H1 (cell line): ENCODE results near the gene MYO5B. TPM values are rescaled to one million over a fixed set of nuclear protein-coding genes. Genes with fewer than 3 reads are reported as not detected.

ENCODE experiments used
- CTCF ChIA-PET: fragments of 300-600 bp; sonication (Branson Sonifier 250); formaldehyde crosslinking; loops from one replicate; lab custom pipeline; 2021; ENCODE audit not compliant: partially characterized antibody; lab: Charles Lee
- POLR2A ChIA-PET: fragments of 300-600 bp; sonication (Branson Sonifier 250); formaldehyde crosslinking; loops from one replicate; lab custom pipeline; 2021; ENCODE audit warnings: inconsistent platforms; ENCODE audit not compliant: partially characterized antibody; lab: Charles Lee
- DNase-seq, 2 experiments: peaks; one replicate each; pipeline versions ENCODE4 v3.0.0 to v3.0.0-alpha.2; 2010 to 2022; ENCODE audit warnings: low spot score in 2 of 2, low read depth in 1 of 2, mixed read lengths in 1 of 2
- FAIRE-seq: peaks from 2 replicates; lab custom pipeline; 2011; peaks lifted over from hg19 to GRCh38; lab: Jason Lieb, UNC
- H2AFZ ChIP-seq: 2 replicates; pipeline ENCODE4 v1.8.1; 2012; ENCODE audit warnings: low read length, inconsistent platforms
- H2AK5ac ChIP-seq: 2 replicates; pipeline ENCODE4 v1.6.1; 2013; ENCODE audit warnings: low read depth, low read length
- H2BK120ac ChIP-seq: replicated peaks from 2 replicates; pipeline ENCODE3; 2013; ENCODE audit warnings: low read depth, low read length, inconsistent platforms
- H2BK12ac ChIP-seq: 2 replicates; pipeline ENCODE4 v1.6.1; 2013; ENCODE audit warnings: low read depth, low read length
- H2BK15ac ChIP-seq: 2 replicates; pipeline ENCODE4 v1.6.1; 2013; ENCODE audit warnings: low read length
- H2BK20ac ChIP-seq: 2 replicates; pipeline ENCODE4 v1.6.1; 2013; ENCODE audit warnings: low read length
- H2BK5ac ChIP-seq: 2 replicates; pipeline ENCODE4 v1.6.1; 2013; ENCODE audit warnings: low read depth, low read length
- H3K14ac ChIP-seq: 2 replicates; pipeline ENCODE4 v1.6.1; 2013; ENCODE audit warnings: inconsistent platforms; ENCODE audit not compliant: insufficient read length
- H3K18ac ChIP-seq: 2 replicates; pipeline ENCODE4 v1.6.1; 2013; ENCODE audit warnings: low read length; ENCODE audit errors: extremely low read depth
- H3K23ac ChIP-seq: 2 replicates; pipeline ENCODE4 v1.6.1; 2013; ENCODE audit warnings: inconsistent platforms; ENCODE audit not compliant: insufficient read length
- H3K23me2 ChIP-seq: 2 replicates; pipeline ENCODE4 v1.6.1; 2013; ENCODE audit warnings: low read depth, low read length
- H3K27ac ChIP-seq: 2 replicates; pipeline ENCODE4 v1.6.1; 2011; ENCODE audit warnings: low read depth, low read length, inconsistent platforms
- H3K27me3 ChIP-seq, 4 experiments: replicated peaks in 1 of 4; 1 replicate in 1 of 4; 2 replicates in 3 of 4; pipeline versions ENCODE4 v1.6.1 to v1.8.1; 2011 to 2013; ENCODE audit warnings: low read length in 3 of 4, mild to moderate bottlenecking in 3 of 4, inconsistent platforms in 2 of 4, mixed read lengths in 2 of 4, moderate library complexity in 1 of 4; ENCODE audit not compliant: control insufficient read depth in 3 of 4, insufficient read depth in 3 of 4; ENCODE audit errors: extremely low read depth in 1 of 4
- H3K36me3 ChIP-seq, 4 experiments: 2 replicates each; pipeline versions ENCODE4 v1.6.1 to v1.8.1; 2011 to 2013; ENCODE audit warnings: mild to moderate bottlenecking in 4 of 4, low read length in 3 of 4, moderate library complexity in 2 of 4, control low read depth in 1 of 4, inconsistent platforms in 1 of 4; ENCODE audit not compliant: insufficient read depth in 4 of 4, control insufficient read depth in 2 of 4
- H3K4ac ChIP-seq: replicated peaks from 2 replicates; pipeline ENCODE3; 2013; ENCODE audit warnings: low read length, low read depth, mixed read lengths, inconsistent platforms; ENCODE audit not compliant: insufficient read length
- H3K4me1 ChIP-seq, 4 experiments: replicated peaks in 1 of 4; 1 replicate in 1 of 4; 2 replicates in 3 of 4; pipeline versions ENCODE4 v1.6.1 to v1.8.1; 2011 to 2013; ENCODE audit warnings: low read length in 3 of 4, inconsistent platforms in 2 of 4, mixed read lengths in 1 of 4; ENCODE audit not compliant: insufficient read depth in 4 of 4, control insufficient read depth in 3 of 4
- H3K4me2 ChIP-seq, 2 experiments: 2 replicates each; pipeline versions ENCODE4 v1.6.1 to v1.8.1; 2011 to 2013; ENCODE audit warnings: low read depth in 2 of 2, low read length in 2 of 2, control low read depth in 1 of 2, inconsistent platforms in 1 of 2, mild to moderate bottlenecking in 1 of 2; ENCODE audit not compliant: insufficient read depth in 1 of 2
- H3K4me3 ChIP-seq, 4 experiments: fragments of 200-600, 300-600 bp in 1 of 4; sonication (generic), shearing (Covaris generic), sonication (Bioruptor Twin) in 1 of 4; 2 replicates each; pipeline versions ENCODE4 v1.5.1 to v1.8.1; 2011 to 2016; ENCODE audit warnings: low read length in 4 of 4, low read depth in 3 of 4, control low read depth in 2 of 4, inconsistent platforms in 2 of 4, mild to moderate bottlenecking in 2 of 4, mixed read lengths in 1 of 4, moderate library complexity in 1 of 4; ENCODE audit not compliant: insufficient read depth in 2 of 4; ENCODE audit errors: extremely low read depth in 1 of 4
- H3K56ac ChIP-seq: replicated peaks from 2 replicates; pipeline ENCODE3; 2013; ENCODE audit warnings: low read depth, mild to moderate bottlenecking, mixed read lengths, low read length, inconsistent platforms; ENCODE audit not compliant: insufficient read length
- H3K79me1 ChIP-seq: 2 replicates; pipeline ENCODE4 v1.6.1; 2013; ENCODE audit warnings: low read depth, low read length, control low read depth
- H3K79me2 ChIP-seq, 2 experiments: 2 replicates each; pipeline versions ENCODE4 v1.6.1 to v1.8.1; 2012 to 2013; ENCODE audit warnings: low read length in 2 of 2, mild to moderate bottlenecking in 2 of 2, inconsistent platforms in 1 of 2; ENCODE audit not compliant: insufficient read depth in 2 of 2, control insufficient read depth in 1 of 2
- H3K9ac ChIP-seq, 4 experiments: replicated peaks in 1 of 4; 1 replicate in 1 of 4; 2 replicates in 3 of 4; pipeline versions ENCODE4 v1.6.1 to v1.8.1; 2011 to 2013; ENCODE audit warnings: low read depth in 3 of 4, low read length in 3 of 4, control low read depth in 2 of 4, mild to moderate bottlenecking in 2 of 4, moderate library complexity in 2 of 4, inconsistent platforms in 1 of 4; ENCODE audit errors: extremely low read depth in 1 of 4
- H3K9me3 ChIP-seq, 2 experiments: 2 replicates each; pipeline versions ENCODE4 v1.6.1 to v1.8.1; 2012 to 2013; ENCODE audit warnings: mild to moderate bottlenecking in 2 of 2, moderate library complexity in 2 of 2, control low read depth in 1 of 2, inconsistent platforms in 1 of 2, low read depth in 1 of 2, low read length in 1 of 2, mixed read lengths in 1 of 2; ENCODE audit not compliant: insufficient read depth in 2 of 2
- H4K20me1 ChIP-seq, 2 experiments: replicated peaks in 1 of 2; 2 replicates each; pipeline versions ENCODE3 to v1.8.1; 2011 to 2013; ENCODE audit warnings: inconsistent platforms in 2 of 2, low read length in 2 of 2, mild to moderate bottlenecking in 1 of 2; ENCODE audit not compliant: insufficient read depth in 2 of 2, control insufficient read depth in 1 of 2
- H4K5ac ChIP-seq: 2 replicates; pipeline ENCODE4 v1.6.1; 2013; ENCODE audit warnings: low read length, low read depth, mixed read lengths, inconsistent platforms; ENCODE audit not compliant: insufficient read length
- H4K8ac ChIP-seq: 2 replicates; pipeline ENCODE4 v1.8.0; 2013; ENCODE audit warnings: mild to moderate bottlenecking, moderate library complexity, low read length, inconsistent platforms; ENCODE audit not compliant: insufficient read depth; ENCODE audit errors: extremely low read depth
- H4K91ac ChIP-seq: replicated peaks from 2 replicates; pipeline ENCODE3; 2013; ENCODE audit warnings: low read length, mixed read lengths, inconsistent platforms; ENCODE audit not compliant: insufficient read length
- ATF3 ChIP-seq: IDR thresholded peaks from 2 replicates; pipeline ENCODE4 v1.6.1; 2011; ENCODE audit warnings: low read depth, mild to moderate bottlenecking, low read length; ENCODE audit not compliant: insufficient read depth
- CBX8 ChIP-seq: fragments of 300-800, 300-1000 bp; sonication (generic); IDR thresholded peaks from 2 replicates; pipeline ENCODE4 v1.7.1; 2016; ENCODE audit warnings: low read depth, low read length, borderline replicate concordance
- CTBP2 ChIP-seq: IDR thresholded peaks from 2 replicates; pipeline ENCODE4 v1.7.0; 2011; ENCODE audit warnings: borderline replicate concordance, mild to moderate bottlenecking, moderate library complexity, mixed read lengths, low read length; ENCODE audit not compliant: insufficient read depth, insufficient read length
- HDAC6 ChIP-seq: IDR thresholded peaks from one replicate; pipeline ENCODE4 v1.7.1; 2012; ENCODE audit warnings: low read depth, mild to moderate bottlenecking, inconsistent platforms, low read length, moderate library complexity
- PHF8 ChIP-seq: fragments of 200-600 bp; sonication (generic); conservative IDR thresholded peaks from 2 replicates; pipeline ENCODE4 v1.7.1; 2012; ENCODE audit warnings: low read depth, mild to moderate bottlenecking, inconsistent platforms, low read length, moderate library complexity
- RFX5 ChIP-seq: IDR thresholded peaks from 2 replicates; pipeline ENCODE4 v1.6.1; 2011; ENCODE audit warnings: low read depth, low read length, improper control_type of control experiment, borderline replicate concordance
- SP1 ChIP-seq: IDR thresholded peaks from 2 replicates; pipeline ENCODE4 v1.6.1; 2011; ENCODE audit warnings: low read depth, low read length
- SP2 ChIP-seq: IDR thresholded peaks from 2 replicates; pipeline ENCODE4 v1.6.1; 2012; ENCODE audit warnings: mild to moderate bottlenecking, low read length, inconsistent platforms
- SP4 ChIP-seq: IDR thresholded peaks from 2 replicates; pipeline ENCODE4 v1.6.1; 2012; ENCODE audit warnings: low read length, inconsistent platforms
- WGBS, 2 experiments: shearing (Covaris generic) in 1 of 2; methylation state at CpG; one replicate each; pipeline versions ENCODE4 v1.1.6 to v1.1.7; 2013 to 2015; ENCODE audit warnings: low lambda C conversion rate in 2 of 2, mixed read lengths in 2 of 2, inconsistent platforms in 1 of 2, low coverage in 1 of 2, missing lambda C conversion rate in 1 of 2; ENCODE audit not compliant: insufficient replicate concordance in 2 of 2, insufficient coverage in 1 of 2, insufficient read length in 1 of 2; ENCODE audit errors: extremely low coverage in 1 of 2, missing lambda C conversion rate in 1 of 2; 5-methylcytosine and 5-hydroxymethylcytosine counted together
- polyA plus RNA-seq, 7 experiments: library from polyadenylated mRNA; depleted of rRNA in 3 of 7; stranded (reverse) in 5 of 7; unstranded in 2 of 7; fragments of >200 nt in 5 of 7; fragments of 200-250 nt in 2 of 7; gene quantifications; 1 replicate in 5 of 7; 2 replicates in 1 of 7; 4 replicates in 1 of 7; pipeline versions ENCODE4 v1.2.1 to v1.2.3, GENCODE V29; 2011 to 2013; ENCODE audit warnings: missing spikeins in 2 of 7, mixed read lengths in 2 of 7
- total RNA-seq: library from RNA; stranded (reverse); fragmentation: NEBNext Ultra II Directional; extraction: Animal tissue kit (Norgen Biotek cat#: 25700); gene quantifications from 2 replicates; pipeline ENCODE4 v1.2.1, GENCODE V29; 2021
- TF ChIP-seq, protein P1 (sequence below): IDR thresholded peaks from 2 replicates; pipeline ENCODE4 v1.6.1; 2012; ENCODE audit warnings: inconsistent platforms

MYO5B gene
- total and polyA plus RNA-seq, 2 of the 8 experiments (the other 6 are each of a cell fraction or from before 2014, with no cell fraction given) = 6.4 to 7.7 TPM

DNA sequence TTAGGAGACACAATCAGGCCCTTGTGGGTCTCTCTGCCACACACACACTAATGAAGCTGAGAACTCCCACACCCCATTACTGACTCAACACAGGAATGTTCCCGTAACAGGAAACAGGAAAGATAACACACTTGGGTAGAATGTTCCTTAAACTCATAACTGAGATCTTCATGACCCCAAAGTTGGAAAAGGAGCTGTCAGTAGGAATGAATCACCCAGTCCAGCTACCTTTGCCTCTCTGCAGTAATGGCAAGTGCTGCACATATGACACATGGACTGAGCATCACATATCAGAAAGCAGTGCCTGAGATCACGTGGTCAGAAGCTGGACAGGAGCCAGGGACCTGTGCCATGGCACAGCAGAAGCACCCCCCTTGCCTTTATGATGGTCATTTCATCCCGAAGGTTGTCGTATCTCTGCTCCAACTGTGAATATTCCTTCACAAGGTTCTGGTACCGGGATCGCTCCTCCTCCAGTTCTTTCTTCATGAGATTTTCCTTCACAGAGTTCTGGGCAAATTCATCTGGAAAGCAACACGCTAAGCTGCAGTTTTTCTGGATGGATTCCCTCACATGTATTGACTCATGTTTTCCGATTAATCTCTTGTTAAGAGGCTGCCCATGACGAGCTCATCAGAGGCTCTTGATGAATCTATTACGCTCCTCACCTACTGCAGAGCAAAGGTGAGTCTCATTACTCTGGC, 316.2 kb downstream of the MYO5B start:
- 86% methylated on average over 10 of the region's 10 CpGs; no CpG with 5 or more reads in 1 of the 2 experiments for WGBS, 2 experiments
- Histone ChIP-seq H3K56ac (no peak overlapping the region), H3K4me1 (no peaks in the 10 kb centered on the region), H2AFZ (no peak overlapping the region), H3K36me3 (no peaks in the 10 kb centered on the region), H3K4ac (no peak overlapping the region), H3K4me2 (no peak overlapping the region), H3K27me3 (no peaks in the 10 kb centered on the region), H3K27ac (no peak overlapping the region), H2BK5ac (no peak overlapping the region), H3K79me1 (no peaks in the 10 kb centered on the region), H2BK20ac (no peak overlapping the region), H4K20me1 (no peaks in the 10 kb centered on the region), H3K9ac (no peak overlapping the region), H3K14ac (no peak overlapping the region), H3K79me2 (no peaks in the 10 kb centered on the region), H2BK120ac (no peak overlapping the region), H2BK15ac (no peak overlapping the region), H3K18ac (no peak overlapping the region), H2AK5ac (no peak overlapping the region), H3K9me3 (no peaks in the 10 kb centered on the region), H4K91ac (peak overlapping the region; percentile 17), H3K4me3 (no peak overlapping the region), H4K8ac (no peak overlapping the region), H3K23me2 (no peaks in the 10 kb centered on the region), H3K23ac (no peak overlapping the region), H4K5ac (no peak overlapping the region), H2BK12ac (no peak overlapping the region)
- POLR2A ChIA-PET = no interaction called here
- CTCF ChIA-PET = interaction anchor here (1.1 to 4.7 kb wide), 4 partner anchors 9 to 21 kb away, joined by 3 to 15 read pairs (median 9); no protein-coding TSS in a partner anchor
- DNase-seq (no peak), FAIRE-seq (no peak)
- TF ChIP-seq CTBP2 = no peak
- no peak for TF ChIP-seq PHF8
- TF ChIP-seq, protein P1, sequence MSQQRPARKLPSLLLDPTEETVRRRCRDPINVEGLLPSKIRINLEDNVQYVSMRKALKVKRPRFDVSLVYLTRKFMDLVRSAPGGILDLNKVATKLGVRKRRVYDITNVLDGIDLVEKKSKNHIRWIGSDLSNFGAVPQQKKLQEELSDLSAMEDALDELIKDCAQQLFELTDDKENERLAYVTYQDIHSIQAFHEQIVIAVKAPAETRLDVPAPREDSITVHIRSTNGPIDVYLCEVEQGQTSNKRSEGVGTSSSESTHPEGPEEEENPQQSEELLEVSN = no peak
- TF ChIP-seq RFX5 = no peak
- TF ChIP-seq SP1 = no peak
- no peak for TF ChIP-seq HDAC6
- TF ChIP-seq SP2 = no peak
- TF ChIP-seq ATF3 = no peak
- TF ChIP-seq CBX8 = no peak
- TF ChIP-seq SP4 = no peak
